Measurements from ENCODE around the gene CD9. TPM values are rescaled to one million over a fixed set of nuclear protein-coding genes. Genes with fewer than 3 reads are reported as not detected.

Gene CD9
- total RNA-seq, 3 donors from 2014 or later (not counting 1 experiment from before 2014, with no cell fraction given): 2.1 to 55.9 (median 8.0) TPM

GRCh38 chr12:6213969-6214368, 13.8 kb downstream of the CD9 start:
- TF ChIP-seq, protein P1, sequence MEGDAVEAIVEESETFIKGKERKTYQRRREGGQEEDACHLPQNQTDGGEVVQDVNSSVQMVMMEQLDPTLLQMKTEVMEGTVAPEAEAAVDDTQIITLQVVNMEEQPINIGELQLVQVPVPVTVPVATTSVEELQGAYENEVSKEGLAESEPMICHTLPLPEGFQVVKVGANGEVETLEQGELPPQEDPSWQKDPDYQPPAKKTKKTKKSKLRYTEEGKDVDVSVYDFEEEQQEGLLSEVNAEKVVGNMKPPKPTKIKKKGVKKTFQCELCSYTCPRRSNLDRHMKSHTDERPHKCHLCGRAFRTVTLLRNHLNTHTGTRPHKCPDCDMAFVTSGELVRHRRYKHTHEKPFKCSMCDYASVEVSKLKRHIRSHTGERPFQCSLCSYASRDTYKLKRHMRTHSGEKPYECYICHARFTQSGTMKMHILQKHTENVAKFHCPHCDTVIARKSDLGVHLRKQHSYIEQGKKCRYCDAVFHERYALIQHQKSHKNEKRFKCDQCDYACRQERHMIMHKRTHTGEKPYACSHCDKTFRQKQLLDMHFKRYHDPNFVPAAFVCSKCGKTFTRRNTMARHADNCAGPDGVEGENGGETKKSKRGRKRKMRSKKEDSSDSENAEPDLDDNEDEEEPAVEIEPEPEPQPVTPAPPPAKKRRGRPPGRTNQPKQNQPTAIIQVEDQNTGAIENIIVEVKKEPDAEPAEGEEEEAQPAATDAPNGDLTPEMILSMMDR (IDR thresholded peaks at IDR 0.05): no peak
- no peak for DNase-seq
- Histone ChIP-seq H3K9me3 (ENCODE audit: control insufficient read depth, insufficient read depth, low read length) (no peaks in the 10 kb centered on the region), H3K27ac (ENCODE audit: low read length) (no peak overlapping the region), H3K4me1 (ENCODE audit: control insufficient read depth, insufficient read depth, low read length) (no peaks in the 10 kb centered on the region), H3K36me3 (ENCODE audit: control insufficient read depth, insufficient read depth, low read length) (no peaks in the 10 kb centered on the region), H3K27me3 (ENCODE audit: control insufficient read depth, insufficient read depth, low read length) (no peaks in the 10 kb centered on the region), H3K4me3 (ENCODE audit: low read length) (no peak overlapping the region)
- intact Hi-C loops (cut with micrococcal nuclease): loop anchor here (5.0 kb wide), 1 partner anchor 53 kb away; no protein-coding TSS in a partner anchor
- H3K27ac Mint-ChIP-seq: no peak overlapping the region
- ATAC-seq: no peak
- H3K4me3 Mint-ChIP-seq: no peak overlapping the region
- no peaks in the 10 kb centered on the region for H3K4me1 Mint-ChIP-seq
- no peaks in the 10 kb centered on the region for H3K36me3 Mint-ChIP-seq
- peaks cover 0 to 3% of the 10 kb centered on the region in 2 donors for H3K27me3 Mint-ChIP-seq (ENCODE audit: low read depth in 2 of 2)
- no peaks in the 10 kb centered on the region for H3K9me3 Mint-ChIP-seq
- 84% methylated on average over 5 of the region's 6 CpGs for WGBS (ENCODE audit: insufficient coverage)

DNA sequence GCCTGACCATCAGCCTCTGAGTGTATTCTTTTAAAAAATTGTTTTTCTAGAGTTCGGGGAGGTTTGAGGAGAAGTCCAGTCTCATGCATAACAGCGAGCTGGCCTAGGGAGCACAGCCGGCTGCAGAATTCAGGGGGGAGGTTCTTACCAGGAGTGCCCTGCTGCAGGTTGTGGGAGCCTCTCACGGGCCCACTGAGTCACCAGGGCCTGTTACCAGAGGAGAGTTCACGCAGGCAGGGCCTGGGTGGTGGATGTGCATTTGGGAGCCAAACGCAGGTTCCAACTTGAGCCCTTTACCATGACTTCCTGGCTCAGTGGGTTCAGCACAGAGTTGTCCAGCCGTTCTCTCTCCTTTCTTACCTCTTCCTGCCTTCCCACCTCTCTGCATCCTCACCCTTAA, 14.4 kb downstream of the CD9 start:
- no peak overlapping the region for H3K27ac Mint-ChIP-seq
- H3K9me3 Mint-ChIP-seq: no peaks in the 10 kb centered on the region
- ATAC-seq: no peak
- H3K4me1 ChIP-seq (ENCODE audit: control insufficient read depth, insufficient read depth, low read length): no peaks in the 10 kb centered on the region
- H3K4me3 Mint-ChIP-seq: no peak overlapping the region
- WGBS (ENCODE audit: insufficient coverage): 87% methylated on average over 7 of the region's 7 CpGs
- no peaks in the 10 kb centered on the region for H3K9me3 ChIP-seq (ENCODE audit: control insufficient read depth, insufficient read depth, low read length)
- no peak for DNase-seq
- intact Hi-C loops (cut with micrococcal nuclease): loop anchor here (5.0 kb wide), 1 partner anchor 53 kb away; no protein-coding TSS in a partner anchor
- no peaks in the 10 kb centered on the region for H3K36me3 ChIP-seq (ENCODE audit: control insufficient read depth, insufficient read depth, low read length)
- no peak overlapping the region for H3K4me3 ChIP-seq (ENCODE audit: low read length)
- no peak overlapping the region for H3K27ac ChIP-seq (ENCODE audit: low read length)
- H3K27me3 ChIP-seq (ENCODE audit: control insufficient read depth, insufficient read depth, low read length): no peaks in the 10 kb centered on the region
- TF ChIP-seq, protein P1 (IDR thresholded peaks at IDR 0.05): no peak
- no peaks in the 10 kb centered on the region for H3K4me1 Mint-ChIP-seq
- H3K36me3 Mint-ChIP-seq: no peaks in the 10 kb centered on the region
- peaks cover 0 to under 1% of the 10 kb centered on the region in 2 donors for H3K27me3 Mint-ChIP-seq (ENCODE audit: low read depth in 2 of 2)

DNA sequence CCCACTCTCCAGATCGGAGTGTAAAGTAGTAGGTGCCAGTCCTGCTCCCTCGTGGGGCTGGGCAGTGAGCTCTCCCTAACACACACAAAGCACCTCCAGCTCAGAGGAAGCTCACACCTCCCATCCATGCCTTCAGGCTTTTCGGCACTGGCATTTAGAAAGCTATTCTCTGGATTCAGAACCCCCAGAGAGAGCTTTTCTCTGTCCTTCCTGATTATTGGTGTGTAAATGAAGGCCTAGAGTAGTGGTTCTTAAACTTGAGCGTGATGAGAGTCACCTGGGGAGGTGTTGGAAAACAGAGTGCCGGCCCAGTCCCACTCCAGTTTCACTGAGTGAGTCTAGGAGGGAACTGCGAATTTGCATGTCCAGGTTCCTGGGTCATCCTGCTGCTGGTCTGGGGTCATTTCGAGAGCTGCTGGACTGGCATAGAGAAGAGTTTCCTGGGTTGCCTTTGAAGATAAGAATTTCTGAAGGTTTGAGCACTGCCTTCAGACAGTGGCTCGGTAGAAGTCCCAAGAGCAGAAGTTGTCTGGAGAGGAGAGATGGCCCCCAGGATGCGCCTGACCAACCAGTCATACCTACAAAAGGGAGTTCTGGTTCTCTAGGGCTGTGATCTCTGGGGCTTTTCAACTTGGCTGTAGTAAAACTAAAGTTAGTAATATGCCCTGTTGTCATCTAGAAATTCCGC, 15.1 kb downstream of the CD9 start:
- H3K27ac Mint-ChIP-seq: no peak overlapping the region
- H3K4me3 Mint-ChIP-seq: no peak overlapping the region
- H3K9me3 ChIP-seq (ENCODE audit: control insufficient read depth, insufficient read depth, low read length): no peaks in the 10 kb centered on the region
- peaks cover 0 to 7% of the 10 kb centered on the region in 2 donors for H3K27me3 Mint-ChIP-seq (ENCODE audit: low read depth in 2 of 2)
- no peak overlapping the region for H3K4me3 ChIP-seq (ENCODE audit: low read length)
- no peaks in the 10 kb centered on the region for H3K4me1 ChIP-seq (ENCODE audit: control insufficient read depth, insufficient read depth, low read length)
- DNase-seq (no peak), ATAC-seq (no peak)
- H3K9me3 Mint-ChIP-seq: no peaks in the 10 kb centered on the region
- TF ChIP-seq, protein P1 (IDR thresholded peaks at IDR 0.05): no peak
- H3K36me3 ChIP-seq (ENCODE audit: control insufficient read depth, insufficient read depth, low read length): no peaks in the 10 kb centered on the region
- H3K4me1 Mint-ChIP-seq: no peaks in the 10 kb centered on the region
- intact Hi-C loops (cut with micrococcal nuclease): no loop called here
- H3K27ac ChIP-seq (ENCODE audit: low read length): no peak overlapping the region
- no peaks in the 10 kb centered on the region for H3K36me3 Mint-ChIP-seq
- 88% methylated on average over 10 of the region's 10 CpGs for WGBS (ENCODE audit: insufficient coverage)
- H3K27me3 ChIP-seq (ENCODE audit: control insufficient read depth, insufficient read depth, low read length): no peaks in the 10 kb centered on the region
